Measurements from ENCODE around the gene BRSK2.
"Not testable (repeated sequence)": the region's sequence is repeated elsewhere in the genome, so short reads cannot be mapped to it uniquely, and the experiment has no call there.

Gene BRSK2

GRCh38 chr11:1354125-1354938 is 35.4 kb upstream of the BRSK2 start:
- DNase-seq, result no peak

GRCh38 chr11:1356007-1356435 is 33.7 kb upstream of the BRSK2 start:
- no peak for DNase-seq

GRCh38 chr11:1356478-1356960 is 33.2 kb upstream of the BRSK2 start:
- no peak for DNase-seq

- DNase-seq, result no peak
Measured at GRCh38 chr11:1358286-1358685, 31.4 kb upstream of the BRSK2 start.

- DNase-seq, result not testable (repeated sequence)
Measured at GRCh38 chr11:1358931-1359330, 30.8 kb upstream of the BRSK2 start.

- DNase-seq, result no peak
Measured at GRCh38 chr11:1359556-1359955, 30.2 kb upstream of the BRSK2 start.

- no peak for DNase-seq
Measured at GRCh38 chr11:1360181-1360834, 29.4 kb upstream of the BRSK2 start.

- no peak for DNase-seq
Measured at GRCh38 chr11:1360835-1361357, 28.8 kb upstream of the BRSK2 start.

GRCh38 chr11:1361882-1362281 is 27.9 kb upstream of the BRSK2 start:
- no peak for DNase-seq

GRCh38 chr11:1367721-1368120 is 22.0 kb upstream of the BRSK2 start:
- no peak for DNase-seq

GRCh38 chr11:1368216-1368615 is 21.5 kb upstream of the BRSK2 start:
- DNase-seq, result no peak

- no peak for DNase-seq
Measured at GRCh38 chr11:1368966-1369365, 20.8 kb upstream of the BRSK2 start.

GRCh38 chr11:1369371-1370005 is 20.2 kb upstream of the BRSK2 start:
- no peak for DNase-seq

GRCh38 chr11:1370186-1371025 is 19.3 kb upstream of the BRSK2 start:
- no peak for DNase-seq

GRCh38 chr11:1371026-1371325 is 18.8 kb upstream of the BRSK2 start:
- DNase-seq, result no peak

- DNase-seq, result no peak
Measured at GRCh38 chr11:1371377-1371776, 18.4 kb upstream of the BRSK2 start.

- DNase-seq, result no peak
Measured at GRCh38 chr11:1371836-1372465, 17.8 kb upstream of the BRSK2 start.

GRCh38 chr11:1372660-1373059 is 17.1 kb upstream of the BRSK2 start:
- no peak for DNase-seq

- DNase-seq, result no peak
Measured at GRCh38 chr11:1373536-1374214, 16.1 kb upstream of the BRSK2 start.

- no peak for DNase-seq
Measured at GRCh38 chr11:1375161-1375954, 14.4 kb upstream of the BRSK2 start.

GRCh38 chr11:1375955-1376258 is 13.8 kb upstream of the BRSK2 start:
- DNase-seq, result no peak

All from activated CD4-positive, alpha-beta T cell treated with anti-CD3 and anti-CD28 coated beads, Interleukin-10, Interleukin-2, amounts not matched to agents 100 ng/mL and 50 ng/mL, durations not matched to agents 16 hours and 8 hours (primary cell).